ENCODE data around the gene KCNQ5.

GRCh38 chr6:72953971-72954381 lies 332.1 kb downstream of the KCNQ5 start:
- TF ChIP-seq CTCF (IDR thresholded peaks at IDR 0.05) (no peak), POLR2AphosphoS5 (IDR thresholded peaks at IDR 0.05; ENCODE audit: insufficient read depth in 1 of 2, low read depth in 1 of 2) (no peak)

All from vagina (tissue), 2 donors.